ENCODE measurements around the gene FBXW4. TPM values are rescaled to one million over a fixed set of nuclear protein-coding genes. Genes with fewer than 3 reads are reported as not detected.

FBXW4 gene
- polyA plus RNA-seq, 1 donor (not counting 4 experiments of a cell fraction or from before 2014, with no cell fraction given): 22.3 TPM

GRCh38 chr10:101562231-101562630 lies 132.7 kb downstream of the FBXW4 start:
- H3K36me3 ChIP-seq (ENCODE audit: control insufficient read depth in 2 of 2, extremely low read depth in 1 of 2, insufficient read depth in 2 of 2, low read length in 2 of 2): no peaks in the 10 kb centered on the region
- no peaks in the 10 kb centered on the region for H4K20me1 ChIP-seq (ENCODE audit: control insufficient read depth, extremely low read depth, insufficient read depth, low read length)
- H3K79me2 ChIP-seq (ENCODE audit: control insufficient read depth, insufficient read depth, low read length): no peaks in the 10 kb centered on the region
- H3K27me3 ChIP-seq (ENCODE audit: control insufficient read depth, extremely low read depth, insufficient read depth, low read length): peaks cover 26% of the 10 kb centered on the region
- H3K9ac ChIP-seq (ENCODE audit: control insufficient read depth, extremely low read depth, insufficient read depth, low read length): no peak overlapping the region
- no peaks in the 10 kb centered on the region for H3K9me3 ChIP-seq (ENCODE audit: control insufficient read depth, low read depth, low read length)
- peaks cover 17% of the 10 kb centered on the region for H3K4me1 ChIP-seq (ENCODE audit: control insufficient read depth, extremely low read depth, insufficient read depth, low read length)
- TF ChIP-seq EZH2 (IDR thresholded peaks at IDR 0.05; ENCODE audit: low read length) (no peak), CTCF (optimal IDR thresholded peaks at IDR 0.05 in 1 of 3, IDR thresholded peaks at IDR 0.05 in 1 of 3, conservative IDR thresholded peaks at IDR 0.05 in 1 of 3; ENCODE audit: extremely low read depth in 1 of 3, insufficient read depth in 2 of 3, low read length in 3 of 3) (no peak)
- H3K4me2 ChIP-seq (ENCODE audit: control insufficient read depth, extremely low read depth, insufficient read depth, low read depth, low read length): no peak overlapping the region
- FAIRE-seq (no peak), DNase-seq (ENCODE audit: low read depth, low spot score) (no peak)
- H3K27ac ChIP-seq (ENCODE audit: control insufficient read depth, insufficient read depth, low read length): no peak overlapping the region
- dilution Hi-C loops (cut with MboI; ENCODE audit: extremely low pct_ligation_motif_present, low sequenced_read_pairs): no loop called here
- no peak overlapping the region for H3K4me3 ChIP-seq (ENCODE audit: control insufficient read depth in 2 of 3, extremely low read depth in 1 of 3, insufficient read depth in 2 of 3, low read depth in 1 of 3, low read length in 3 of 3)
- H2AFZ ChIP-seq (ENCODE audit: control insufficient read depth, low read length): no peak overlapping the region
- H3K9me1 ChIP-seq (ENCODE audit: control insufficient read depth, extremely low read depth, insufficient read depth, low read length): no peaks in the 10 kb centered on the region

- no peak overlapping the region for H3K4me3 ChIP-seq (ENCODE audit: control insufficient read depth in 2 of 3, extremely low read depth in 1 of 3, insufficient read depth in 2 of 3, low read depth in 1 of 3, low read length in 3 of 3)
- H4K20me1 ChIP-seq (ENCODE audit: control insufficient read depth, extremely low read depth, insufficient read depth, low read length): no peaks in the 10 kb centered on the region
- H3K9ac ChIP-seq (ENCODE audit: control insufficient read depth, extremely low read depth, insufficient read depth, low read length): no peak overlapping the region
- no peaks in the 10 kb centered on the region for H3K36me3 ChIP-seq (ENCODE audit: control insufficient read depth in 2 of 2, extremely low read depth in 1 of 2, insufficient read depth in 2 of 2, low read length in 2 of 2)
- no peak for TF ChIP-seq CTCF (optimal IDR thresholded peaks at IDR 0.05 in 1 of 3, IDR thresholded peaks at IDR 0.05 in 1 of 3, conservative IDR thresholded peaks at IDR 0.05 in 1 of 3; ENCODE audit: extremely low read depth in 1 of 3, insufficient read depth in 2 of 3, low read length in 3 of 3)
- TF ChIP-seq EZH2 (IDR thresholded peaks at IDR 0.05; ENCODE audit: low read length): no peak
- dilution Hi-C loops (cut with MboI; ENCODE audit: extremely low pct_ligation_motif_present, low sequenced_read_pairs): no loop called here
- H3K27me3 ChIP-seq (ENCODE audit: control insufficient read depth, extremely low read depth, insufficient read depth, low read length): peaks cover 16% of the 10 kb centered on the region
- no peaks in the 10 kb centered on the region for H3K9me1 ChIP-seq (ENCODE audit: control insufficient read depth, extremely low read depth, insufficient read depth, low read length)
- peaks cover 14% of the 10 kb centered on the region for H3K4me1 ChIP-seq (ENCODE audit: control insufficient read depth, extremely low read depth, insufficient read depth, low read length)
- FAIRE-seq (no peak), DNase-seq (ENCODE audit: low read depth, low spot score) (no peak)
- H3K9me3 ChIP-seq (ENCODE audit: control insufficient read depth, low read depth, low read length): no peaks in the 10 kb centered on the region
- no peak overlapping the region for H3K27ac ChIP-seq (ENCODE audit: control insufficient read depth, insufficient read depth, low read length)
- H3K79me2 ChIP-seq (ENCODE audit: control insufficient read depth, insufficient read depth, low read length): no peaks in the 10 kb centered on the region
- no peak overlapping the region for H3K4me2 ChIP-seq (ENCODE audit: control insufficient read depth, extremely low read depth, insufficient read depth, low read depth, low read length)
- H2AFZ ChIP-seq (ENCODE audit: control insufficient read depth, low read length): no peak overlapping the region
Measured at GRCh38 chr10:101561068-101561915, 133.7 kb downstream of the FBXW4 start.

Small RNA genes within 50 kb of the gene (small RNA-seq; reads per million reads assigned to genes)
- gene MIR3158-1 (ENCODE audit: insufficient read length in 3 of 3, low read depth in 3 of 3, low replicate concordance in 1 of 3): 0.07 to 4.7 (median 2.8) reads per million in 3 experiments
- gene RNU6-1165P (ENCODE audit: insufficient read length in 3 of 3, low read depth in 3 of 3, low replicate concordance in 1 of 3): 0 reads per million in 3 experiments

Other genes with a start within 250 kb of the FBXW4 start
- gene POLL, start 106.9 kb downstream of the FBXW4 start, polyA plus RNA-seq: 11.6 to 18.6 TPM (median 11.9 TPM) in 3 replicates
- 43.3 to 58.1 TPM (median 57.9 TPM) in 3 replicates for gene DPCD, start 106.8 kb downstream of the FBXW4 start, polyA plus RNA-seq
- not detected in 3 replicates for gene FGF8, start 80.9 kb upstream of the FBXW4 start, polyA plus RNA-seq
- 71.6 to 87.7 TPM (median 77.2 TPM) in 3 replicates for gene NPM3, start 88.3 kb upstream of the FBXW4 start, polyA plus RNA-seq
- 47.0 to 104 TPM (median 67.2 TPM) in 3 replicates for gene OGA, start 123.3 kb upstream of the FBXW4 start, polyA plus RNA-seq
- 0.17 to 0.71 TPM (median 0.41 TPM) in 3 replicates for gene KCNIP2, start 148.6 kb upstream of the FBXW4 start, polyA plus RNA-seq